ENCODE data around the gene LRRC56. TPM values are rescaled to one million over a fixed set of nuclear protein-coding genes. Genes with fewer than 3 reads are reported as not detected.

The LRRC56 gene
- total RNA-seq, 1 experiment from 2014 or later: 3.4 TPM

- Mint-ChIP-seq H3K27me3 (ENCODE audit: low read depth) (no peaks in the 10 kb centered on the region; the same call in 1 of the 2 replicates), H3K4me1 (peaks cover 12% of the 10 kb centered on the region), H3K36me3 (peaks cover 11% of the 10 kb centered on the region; the same call in 1 of the 2 replicates), H3K4me3 (peak overlapping the region; percentile 93), H3K27ac (no peak overlapping the region), H3K9me3 (no peaks in the 10 kb centered on the region)
- ChIA-PET POLR2A (no interaction called here), CTCF (interaction anchor here (1.0 kb wide), 1 partner anchor 60 kb away, joined by 3 read pairs; no protein-coding TSS in a partner anchor)
- TF ChIP-seq RELA (CRISPR knock-in tag; IDR thresholded peaks at IDR 0.05; ENCODE audit: borderline replicate concordance): 0 out of 2 replicates have a peak, but pooled peaks have one; percentile 71
- TF ChIP-seq GTF2I (CRISPR knock-in tag; conservative IDR thresholded peaks at IDR 0.05): 0 out of 2 replicates have a peak, but pooled peaks have one; percentile 34
- TF ChIP-seq ZNF512 (CRISPR knock-in tag; IDR thresholded peaks at IDR 0.05; ENCODE audit: borderline replicate concordance): no peak
- no peak for ATAC-seq
- no peak for DNase-seq (ENCODE audit: low spot score)
Observed at GRCh38 chr11:507727-508515, 29.4 kb upstream of the LRRC56 start.

GRCh38 chr11:508956-509355 lies 28.4 kb upstream of the LRRC56 start:
- TF ChIP-seq GRHL2 (CRISPR knock-in tag; IDR thresholded peaks at IDR 0.05; ENCODE audit: insufficient replicate concordance, severe bottlenecking): no peak
- TF ChIP-seq ARID4B (CRISPR knock-in tag; IDR thresholded peaks at IDR 0.05; ENCODE audit: borderline replicate concordance): no peak
- TF ChIP-seq HMGA2 (CRISPR knock-in tag; IDR thresholded peaks at IDR 0.05): no peak
- no peak for TF ChIP-seq E2F4 (CRISPR knock-in tag; IDR thresholded peaks at IDR 0.05; ENCODE audit: borderline replicate concordance, low read depth)
- TF ChIP-seq TCF7 (CRISPR knock-in tag; IDR thresholded peaks at IDR 0.05; ENCODE audit: low read depth): no peak
- no peak for TF ChIP-seq ZNF532 (CRISPR knock-in tag; IDR thresholded peaks at IDR 0.05; ENCODE audit: borderline replicate concordance)
- TF ChIP-seq NR3C1 (CRISPR knock-in tag; conservative IDR thresholded peaks at IDR 0.05; ENCODE audit: low read depth): no peak
- TF ChIP-seq ZNF396 (CRISPR knock-in tag; IDR thresholded peaks at IDR 0.05; ENCODE audit: borderline replicate concordance): no peak
- no peak for TF ChIP-seq NFYB (CRISPR knock-in tag; conservative IDR thresholded peaks at IDR 0.05; ENCODE audit: low read depth)
- no peak for TF ChIP-seq ATF6 (CRISPR knock-in tag; IDR thresholded peaks at IDR 0.05)
- TF ChIP-seq MLX (CRISPR knock-in tag; IDR thresholded peaks at IDR 0.05): no peak
- no peak for TF ChIP-seq ZNF219 (CRISPR knock-in tag; IDR thresholded peaks at IDR 0.05; ENCODE audit: borderline replicate concordance)
- TF ChIP-seq ETV6 (CRISPR knock-in tag; IDR thresholded peaks at IDR 0.05): no peak
- H3K9me3 Mint-ChIP-seq: no peaks in the 10 kb centered on the region
- POLR2A ChIA-PET: no interaction called here

More at GRCh38 chr11:508956-509355, 28.4 kb upstream of the LRRC56 start:
- Mint-ChIP-seq H3K27ac (no peak overlapping the region), H3K4me1 (peaks cover 12% of the 10 kb centered on the region), H3K27me3 (ENCODE audit: low read depth) (no peaks in the 10 kb centered on the region; the same call in 1 of the 2 replicates), H3K36me3 (peaks cover 14% of the 10 kb centered on the region), H3K4me3 (peak overlapping the region; percentile 33; the same call in 1 of the 2 replicates)
- ATAC-seq (no peak), DNase-seq (ENCODE audit: low spot score) (no peak)
- CTCF ChIA-PET: interaction anchor here (1.3 kb wide), 1 partner anchor 10 kb away, joined by 6 read pairs; no protein-coding TSS in a partner anchor
